PFSK-1 (cell line): Measurements from ENCODE around the gene STAC2.

Experiments used
- FOXP2 ChIP-seq: optimal IDR thresholded peaks from 2 replicates; pipeline ENCODE3; 2011; ENCODE audit warnings: borderline replicate concordance, control low read depth, inconsistent platforms; ENCODE audit not compliant: insufficient read depth; ENCODE audit errors: extremely low read length, extremely low read depth
- POLR2AphosphoS5 ChIP-seq: IDR thresholded peaks from 2 replicates; pipeline ENCODE4 v1.6.1; 2012; ENCODE audit warnings: low read depth, mild to moderate bottlenecking, control low read depth, low read length, moderate library complexity
- SIN3A ChIP-seq: IDR thresholded peaks from 2 replicates; pipeline ENCODE4 v1.6.1; 2012; ENCODE audit warnings: mild to moderate bottlenecking, low read length, moderate library complexity, borderline replicate concordance; ENCODE audit not compliant: insufficient read depth
- TAF1 ChIP-seq: IDR thresholded peaks from 2 replicates; pipeline ENCODE4 v1.6.1; 2012; ENCODE audit warnings: low read length, control low read depth, borderline replicate concordance; ENCODE audit not compliant: insufficient read depth
- TF ChIP-seq, protein P1 (sequence below), 2 experiments: IDR thresholded peaks; 2 replicates each; pipeline versions ENCODE4 v1.6.1 to v1.8.0; 2011 to 2012; ENCODE audit warnings: low read depth in 2 of 2, low read length in 2 of 2, control low read depth in 1 of 2, inconsistent platforms in 1 of 2, mild to moderate bottlenecking in 1 of 2, moderate library complexity in 1 of 2; ENCODE audit not compliant: insufficient read depth in 1 of 2

DNA sequence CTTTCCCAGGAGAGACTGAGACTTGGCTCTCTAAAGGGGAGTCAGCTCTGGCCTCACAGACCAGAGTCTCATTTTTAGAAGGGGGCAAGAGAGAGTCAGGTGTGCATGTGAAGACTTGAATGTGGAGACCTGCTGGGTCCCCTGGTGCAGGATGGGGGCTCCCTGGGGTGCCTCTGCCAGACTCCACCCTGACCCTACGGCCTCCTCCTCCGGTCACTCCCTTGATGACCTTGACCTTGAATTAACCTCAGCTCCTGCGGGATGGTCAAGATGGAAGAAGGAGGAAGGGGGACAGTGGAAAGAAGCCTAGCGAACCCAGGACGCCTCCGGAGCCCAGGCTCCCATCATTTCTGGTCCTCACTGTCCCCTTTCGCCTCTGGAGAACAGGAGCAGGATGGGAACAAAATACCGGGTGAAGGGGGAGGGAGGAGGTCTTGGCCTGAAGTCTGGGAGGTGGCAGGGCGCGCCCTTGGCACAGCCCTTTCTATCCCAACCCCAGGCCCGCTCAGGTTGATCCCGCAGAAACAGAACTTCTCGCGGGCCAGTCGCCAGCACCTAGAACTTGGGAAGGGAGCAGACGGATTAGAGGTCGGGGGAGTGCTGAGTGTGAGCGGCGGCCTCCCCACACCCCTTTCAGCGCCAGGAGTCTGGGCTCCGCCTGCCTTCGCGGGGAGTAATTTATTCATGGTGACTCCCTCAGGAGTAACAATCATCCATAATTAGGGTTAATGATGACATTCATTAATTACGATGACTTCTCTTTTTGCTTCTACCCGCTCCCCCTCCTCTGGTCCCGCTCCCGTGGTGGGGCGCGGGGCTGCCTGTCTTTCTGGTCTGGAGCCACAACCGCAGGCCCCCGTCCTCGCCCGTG, 1.6 kb downstream of the STAC2 start:
- TF ChIP-seq POLR2AphosphoS5 (no peak), SIN3A (no peak), TAF1 (no peak), FOXP2 (no peak)
- TF ChIP-seq, protein P1, sequence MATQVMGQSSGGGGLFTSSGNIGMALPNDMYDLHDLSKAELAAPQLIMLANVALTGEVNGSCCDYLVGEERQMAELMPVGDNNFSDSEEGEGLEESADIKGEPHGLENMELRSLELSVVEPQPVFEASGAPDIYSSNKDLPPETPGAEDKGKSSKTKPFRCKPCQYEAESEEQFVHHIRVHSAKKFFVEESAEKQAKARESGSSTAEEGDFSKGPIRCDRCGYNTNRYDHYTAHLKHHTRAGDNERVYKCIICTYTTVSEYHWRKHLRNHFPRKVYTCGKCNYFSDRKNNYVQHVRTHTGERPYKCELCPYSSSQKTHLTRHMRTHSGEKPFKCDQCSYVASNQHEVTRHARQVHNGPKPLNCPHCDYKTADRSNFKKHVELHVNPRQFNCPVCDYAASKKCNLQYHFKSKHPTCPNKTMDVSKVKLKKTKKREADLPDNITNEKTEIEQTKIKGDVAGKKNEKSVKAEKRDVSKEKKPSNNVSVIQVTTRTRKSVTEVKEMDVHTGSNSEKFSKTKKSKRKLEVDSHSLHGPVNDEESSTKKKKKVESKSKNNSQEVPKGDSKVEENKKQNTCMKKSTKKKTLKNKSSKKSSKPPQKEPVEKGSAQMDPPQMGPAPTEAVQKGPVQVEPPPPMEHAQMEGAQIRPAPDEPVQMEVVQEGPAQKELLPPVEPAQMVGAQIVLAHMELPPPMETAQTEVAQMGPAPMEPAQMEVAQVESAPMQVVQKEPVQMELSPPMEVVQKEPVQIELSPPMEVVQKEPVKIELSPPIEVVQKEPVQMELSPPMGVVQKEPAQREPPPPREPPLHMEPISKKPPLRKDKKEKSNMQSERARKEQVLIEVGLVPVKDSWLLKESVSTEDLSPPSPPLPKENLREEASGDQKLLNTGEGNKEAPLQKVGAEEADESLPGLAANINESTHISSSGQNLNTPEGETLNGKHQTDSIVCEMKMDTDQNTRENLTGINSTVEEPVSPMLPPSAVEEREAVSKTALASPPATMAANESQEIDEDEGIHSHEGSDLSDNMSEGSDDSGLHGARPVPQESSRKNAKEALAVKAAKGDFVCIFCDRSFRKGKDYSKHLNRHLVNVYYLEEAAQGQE (IDR thresholded peaks at IDR 0.05; ENCODE audit: insufficient read depth in 1 of 2, low read depth in 2 of 2, low read length in 2 of 2), result no peak
